ENCODE data around the gene INTS11. TPM values are rescaled to one million over a fixed set of nuclear protein-coding genes. Genes with fewer than 3 reads are reported as not detected.

The INTS11 gene
- total and polyA plus RNA-seq, 2 of the 13 experiments (the other 11 are each of a cell fraction or from before 2014, with no cell fraction given), result 52.8 to 94.8 TPM

DNA sequence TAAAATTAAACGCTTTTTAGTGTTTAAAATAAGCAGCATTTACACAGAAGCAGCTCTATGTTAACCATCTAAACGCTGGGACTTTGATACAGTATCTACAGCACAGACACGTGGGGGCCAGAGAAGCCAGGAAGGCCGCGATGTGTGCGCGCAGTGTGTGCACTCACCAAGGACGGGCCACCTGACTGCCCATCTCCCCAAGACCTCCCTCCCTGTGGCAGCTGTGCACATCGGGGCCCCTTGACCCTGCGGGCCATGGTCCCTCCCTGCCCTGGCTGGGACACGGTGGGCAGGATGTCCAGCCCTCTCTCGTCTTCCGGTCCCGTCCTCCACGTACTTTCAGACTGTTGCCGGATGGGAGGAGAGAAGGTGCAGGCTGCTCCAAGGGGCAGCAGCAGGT lies 10.8 kb upstream of the INTS11 start (continued):
- TF ChIP-seq, protein P1, sequence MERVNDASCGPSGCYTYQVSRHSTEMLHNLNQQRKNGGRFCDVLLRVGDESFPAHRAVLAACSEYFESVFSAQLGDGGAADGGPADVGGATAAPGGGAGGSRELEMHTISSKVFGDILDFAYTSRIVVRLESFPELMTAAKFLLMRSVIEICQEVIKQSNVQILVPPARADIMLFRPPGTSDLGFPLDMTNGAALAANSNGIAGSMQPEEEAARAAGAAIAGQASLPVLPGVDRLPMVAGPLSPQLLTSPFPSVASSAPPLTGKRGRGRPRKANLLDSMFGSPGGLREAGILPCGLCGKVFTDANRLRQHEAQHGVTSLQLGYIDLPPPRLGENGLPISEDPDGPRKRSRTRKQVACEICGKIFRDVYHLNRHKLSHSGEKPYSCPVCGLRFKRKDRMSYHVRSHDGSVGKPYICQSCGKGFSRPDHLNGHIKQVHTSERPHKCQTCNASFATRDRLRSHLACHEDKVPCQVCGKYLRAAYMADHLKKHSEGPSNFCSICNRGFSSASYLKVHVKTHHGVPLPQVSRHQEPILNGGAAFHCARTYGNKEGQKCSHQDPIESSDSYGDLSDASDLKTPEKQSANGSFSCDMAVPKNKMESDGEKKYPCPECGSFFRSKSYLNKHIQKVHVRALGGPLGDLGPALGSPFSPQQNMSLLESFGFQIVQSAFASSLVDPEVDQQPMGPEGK (CRISPR knock-in tag; IDR thresholded peaks at IDR 0.05), result 0 out of 2 replicates have a peak, but pooled peaks have one; percentile 3
- peak; percentile 2; the same call in 1 of the 2 replicates for TF ChIP-seq RBFOX2 (IDR thresholded peaks at IDR 0.05; ENCODE audit: low read depth, low read length)
- TF ChIP-seq CCAR2 (optimal IDR thresholded peaks at IDR 0.05; ENCODE audit: low read depth, low read length), result no peak
- TF ChIP-seq TEF (CRISPR knock-in tag; IDR thresholded peaks at IDR 0.05), result no peak
- no peak for TF ChIP-seq ZNF646 (CRISPR knock-in tag; IDR thresholded peaks at IDR 0.05)
- TF ChIP-seq ZNF160 (CRISPR knock-in tag; IDR thresholded peaks at IDR 0.05), result no peak
- no peak for TF ChIP-seq MIER2 (CRISPR knock-in tag; IDR thresholded peaks at IDR 0.05)
- no peak for TF ChIP-seq ZNF441 (CRISPR knock-in tag; IDR thresholded peaks at IDR 0.05; ENCODE audit: borderline replicate concordance)
- TF ChIP-seq, protein P2, sequence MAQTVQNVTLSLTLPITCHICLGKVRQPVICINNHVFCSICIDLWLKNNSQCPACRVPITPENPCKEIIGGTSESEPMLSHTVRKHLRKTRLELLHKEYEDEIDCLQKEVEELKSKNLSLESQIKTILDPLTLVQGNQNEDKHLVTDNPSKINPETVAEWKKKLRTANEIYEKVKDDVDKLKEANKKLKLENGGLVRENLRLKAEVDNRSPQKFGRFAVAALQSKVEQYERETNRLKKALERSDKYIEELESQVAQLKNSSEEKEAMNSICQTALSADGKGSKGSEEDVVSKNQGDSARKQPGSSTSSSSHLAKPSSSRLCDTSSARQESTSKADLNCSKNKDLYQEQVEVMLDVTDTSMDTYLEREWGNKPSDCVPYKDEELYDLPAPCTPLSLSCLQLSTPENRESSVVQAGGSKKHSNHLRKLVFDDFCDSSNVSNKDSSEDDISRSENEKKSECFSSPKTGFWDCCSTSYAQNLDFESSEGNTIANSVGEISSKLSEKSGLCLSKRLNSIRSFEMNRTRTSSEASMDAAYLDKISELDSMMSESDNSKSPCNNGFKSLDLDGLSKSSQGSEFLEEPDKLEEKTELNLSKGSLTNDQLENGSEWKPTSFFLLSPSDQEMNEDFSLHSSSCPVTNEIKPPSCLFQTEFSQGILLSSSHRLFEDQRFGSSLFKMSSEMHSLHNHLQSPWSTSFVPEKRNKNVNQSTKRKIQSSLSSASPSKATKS (CRISPR knock-in tag; IDR thresholded peaks at IDR 0.05), result no peak
- TF ChIP-seq MIXL1 (CRISPR knock-in tag; IDR thresholded peaks at IDR 0.05), result no peak
- TF ChIP-seq NFKB2 (CRISPR knock-in tag; IDR thresholded peaks at IDR 0.05; ENCODE audit: borderline replicate concordance), result 0 out of 2 replicates have a peak, but pooled peaks have one; percentile 8
- 0 out of 2 replicates have a peak, but pooled peaks have one; percentile 2 for TF ChIP-seq ZFP36L2 (CRISPR knock-in tag; IDR thresholded peaks at IDR 0.05)
- TF ChIP-seq CREB1 (IDR thresholded peaks at IDR 0.05), result no peak
- TF ChIP-seq CREB1 (CRISPR knock-in tag; IDR thresholded peaks at IDR 0.05), result no peak
- peak; percentile 12; the same call in 1 of the 2 replicates for TF ChIP-seq ZC3H13 (CRISPR knock-in tag; IDR thresholded peaks at IDR 0.05)
- TF ChIP-seq ZNF335 (CRISPR knock-in tag; IDR thresholded peaks at IDR 0.05), result no peak
- TF ChIP-seq, protein P3, sequence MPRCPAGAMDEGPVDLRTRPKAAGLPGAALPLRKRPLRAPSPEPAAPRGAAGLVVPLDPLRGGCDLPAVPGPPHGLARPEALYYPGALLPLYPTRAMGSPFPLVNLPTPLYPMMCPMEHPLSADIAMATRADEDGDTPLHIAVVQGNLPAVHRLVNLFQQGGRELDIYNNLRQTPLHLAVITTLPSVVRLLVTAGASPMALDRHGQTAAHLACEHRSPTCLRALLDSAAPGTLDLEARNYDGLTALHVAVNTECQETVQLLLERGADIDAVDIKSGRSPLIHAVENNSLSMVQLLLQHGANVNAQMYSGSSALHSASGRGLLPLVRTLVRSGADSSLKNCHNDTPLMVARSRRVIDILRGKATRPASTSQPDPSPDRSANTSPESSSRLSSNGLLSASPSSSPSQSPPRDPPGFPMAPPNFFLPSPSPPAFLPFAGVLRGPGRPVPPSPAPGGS (CRISPR knock-in tag; IDR thresholded peaks at IDR 0.05), result no peak
